Measurements from ENCODE around the gene ATG13.

ATG13 gene

DNA sequence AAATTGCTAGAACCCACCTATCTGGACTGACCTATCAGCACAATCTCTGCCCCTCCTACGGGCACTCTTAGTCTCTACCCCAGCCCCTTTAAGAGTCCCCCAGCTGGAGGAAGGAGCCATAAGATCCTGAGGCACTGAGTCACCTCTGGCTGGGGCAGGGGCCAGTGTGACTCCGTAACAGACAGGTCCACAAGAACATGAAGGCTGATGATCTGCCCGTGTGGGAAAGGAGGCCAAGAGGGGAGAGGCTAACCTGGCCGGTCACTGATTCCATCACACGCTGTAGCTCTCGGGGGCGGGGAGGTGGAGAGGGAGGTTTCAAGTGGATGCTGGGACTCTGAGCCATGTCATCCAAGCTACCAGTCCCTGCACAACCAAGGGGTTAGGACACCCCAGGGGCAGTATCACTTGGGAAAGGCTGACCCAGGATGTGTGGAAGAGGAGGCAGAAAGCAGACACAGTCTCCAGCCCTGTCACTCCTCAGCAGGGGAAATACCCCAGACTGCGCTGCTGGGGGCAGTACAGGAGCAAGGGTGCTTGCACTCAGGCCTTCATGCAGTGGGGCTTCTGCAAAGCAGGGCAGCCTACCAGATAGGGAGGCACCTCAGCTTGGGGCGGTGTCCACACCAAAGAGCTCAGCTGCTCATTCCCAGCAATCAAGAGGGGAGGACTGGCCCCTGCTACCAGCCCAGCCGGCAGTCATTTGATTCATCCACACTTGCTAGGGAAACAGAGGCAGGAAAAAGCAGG is 60.8 kb downstream of the ATG13 start:
- TF ChIP-seq, protein P1, sequence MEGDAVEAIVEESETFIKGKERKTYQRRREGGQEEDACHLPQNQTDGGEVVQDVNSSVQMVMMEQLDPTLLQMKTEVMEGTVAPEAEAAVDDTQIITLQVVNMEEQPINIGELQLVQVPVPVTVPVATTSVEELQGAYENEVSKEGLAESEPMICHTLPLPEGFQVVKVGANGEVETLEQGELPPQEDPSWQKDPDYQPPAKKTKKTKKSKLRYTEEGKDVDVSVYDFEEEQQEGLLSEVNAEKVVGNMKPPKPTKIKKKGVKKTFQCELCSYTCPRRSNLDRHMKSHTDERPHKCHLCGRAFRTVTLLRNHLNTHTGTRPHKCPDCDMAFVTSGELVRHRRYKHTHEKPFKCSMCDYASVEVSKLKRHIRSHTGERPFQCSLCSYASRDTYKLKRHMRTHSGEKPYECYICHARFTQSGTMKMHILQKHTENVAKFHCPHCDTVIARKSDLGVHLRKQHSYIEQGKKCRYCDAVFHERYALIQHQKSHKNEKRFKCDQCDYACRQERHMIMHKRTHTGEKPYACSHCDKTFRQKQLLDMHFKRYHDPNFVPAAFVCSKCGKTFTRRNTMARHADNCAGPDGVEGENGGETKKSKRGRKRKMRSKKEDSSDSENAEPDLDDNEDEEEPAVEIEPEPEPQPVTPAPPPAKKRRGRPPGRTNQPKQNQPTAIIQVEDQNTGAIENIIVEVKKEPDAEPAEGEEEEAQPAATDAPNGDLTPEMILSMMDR (IDR thresholded peaks at IDR 0.05; ENCODE audit: low read depth, low read length, missing control alignments), result peak; percentile 34
- no peak overlapping the region for H3K27ac ChIP-seq
- in situ Hi-C loops (cut with HindIII; ENCODE audit: low pct_ligation_motif_present, low sequenced_read_pairs), result no loop called here
- peaks cover 61% of the 10 kb centered on the region for H3K36me3 ChIP-seq (replicated peaks)
- no peak overlapping the region for H3K4me3 ChIP-seq (ENCODE audit: low read depth, low read length)
- no peak for DNase-seq
- H3K27me3 ChIP-seq (replicated peaks), result no peaks in the 10 kb centered on the region

DNA sequence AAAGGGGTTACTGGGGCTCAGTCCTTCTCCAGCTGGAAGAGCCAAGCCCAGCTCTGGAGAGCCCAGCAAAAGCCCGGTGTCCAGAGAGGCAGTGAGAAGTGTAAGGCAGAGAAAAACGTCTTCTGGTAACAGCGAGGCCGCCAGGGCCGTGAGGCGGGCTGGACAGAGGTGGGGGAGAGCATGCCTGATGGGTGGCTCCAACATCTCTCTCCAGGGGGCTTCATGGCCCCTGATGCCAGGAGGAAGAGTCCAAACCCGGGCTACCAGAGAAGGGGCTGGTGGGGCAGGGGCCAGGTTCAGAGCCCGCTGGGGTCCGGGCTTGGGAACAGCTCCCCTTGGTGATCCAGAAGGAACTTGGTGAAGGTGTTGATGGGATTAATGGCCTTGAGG is 61.4 kb downstream of the ATG13 start:
- H3K4me3 ChIP-seq (ENCODE audit: low read depth, low read length), result no peak overlapping the region

DNA sequence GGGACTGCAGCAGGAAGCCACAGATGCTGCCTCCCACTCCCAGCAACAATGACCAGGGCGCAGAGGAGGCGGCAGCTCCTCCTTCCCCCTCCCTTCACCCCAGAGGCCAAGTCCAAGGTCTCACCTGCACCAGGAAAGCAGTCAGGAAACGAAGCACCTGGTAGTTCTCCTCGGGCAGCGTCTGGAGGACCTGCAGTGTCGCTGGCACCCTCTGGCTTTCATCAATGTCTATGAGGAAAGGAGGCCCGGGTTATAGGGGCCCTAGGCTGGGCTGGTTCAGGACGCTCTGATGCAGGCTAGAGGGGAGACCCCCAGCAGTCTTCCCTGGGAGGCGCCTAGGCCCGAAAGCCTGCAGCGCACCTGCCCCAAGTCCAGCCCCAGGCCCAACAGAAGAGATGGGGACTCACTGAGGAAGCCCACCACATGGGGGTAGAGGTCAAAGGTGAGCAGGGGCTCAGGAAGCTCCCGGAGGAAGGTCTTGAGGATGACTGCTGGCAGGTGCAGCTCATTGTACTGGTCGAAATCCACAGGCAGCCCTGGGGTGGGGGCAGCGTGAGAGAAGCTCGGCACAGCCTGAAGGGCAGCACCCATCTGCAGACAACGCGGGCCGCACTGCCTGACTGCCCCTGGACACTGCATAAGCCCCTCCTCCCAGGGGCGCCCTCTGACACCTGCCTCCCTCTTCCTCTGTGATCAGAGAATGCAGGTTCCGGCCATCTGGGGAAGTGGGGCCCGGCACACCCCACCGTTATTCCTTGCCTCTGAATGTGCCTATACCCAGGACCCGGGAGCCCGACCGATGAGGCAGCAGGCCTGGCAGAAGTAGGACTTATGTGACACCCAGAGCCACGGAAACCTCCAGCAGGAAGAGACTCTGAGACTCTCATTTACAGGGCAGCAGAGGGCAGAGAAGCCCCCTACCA is 62.1 kb downstream of the ATG13 start:
- TF ChIP-seq, protein P1 (IDR thresholded peaks at IDR 0.05; ENCODE audit: low read depth, low read length, missing control alignments), result no peak
- no peak for DNase-seq
- Histone ChIP-seq H3K36me3 (replicated peaks) (peaks cover 52% of the 10 kb centered on the region), H3K27ac (no peak overlapping the region), H3K4me3 (ENCODE audit: low read depth, low read length) (no peak overlapping the region), H3K27me3 (replicated peaks) (no peaks in the 10 kb centered on the region)
- in situ Hi-C loops (cut with HindIII; ENCODE audit: low pct_ligation_motif_present, low sequenced_read_pairs), result no loop called here

More for the DNA sequence above, 61.4 kb downstream of the ATG13 start:
- TF ChIP-seq, protein P1 (IDR thresholded peaks at IDR 0.05; ENCODE audit: low read depth, low read length, missing control alignments), result no peak
- Histone ChIP-seq H3K36me3 (replicated peaks) (peaks cover 56% of the 10 kb centered on the region), H3K27ac (no peak overlapping the region), H3K27me3 (replicated peaks) (no peaks in the 10 kb centered on the region)
- in situ Hi-C loops (cut with HindIII; ENCODE audit: low pct_ligation_motif_present, low sequenced_read_pairs), result no loop called here
- DNase-seq, result no peak

DNA sequence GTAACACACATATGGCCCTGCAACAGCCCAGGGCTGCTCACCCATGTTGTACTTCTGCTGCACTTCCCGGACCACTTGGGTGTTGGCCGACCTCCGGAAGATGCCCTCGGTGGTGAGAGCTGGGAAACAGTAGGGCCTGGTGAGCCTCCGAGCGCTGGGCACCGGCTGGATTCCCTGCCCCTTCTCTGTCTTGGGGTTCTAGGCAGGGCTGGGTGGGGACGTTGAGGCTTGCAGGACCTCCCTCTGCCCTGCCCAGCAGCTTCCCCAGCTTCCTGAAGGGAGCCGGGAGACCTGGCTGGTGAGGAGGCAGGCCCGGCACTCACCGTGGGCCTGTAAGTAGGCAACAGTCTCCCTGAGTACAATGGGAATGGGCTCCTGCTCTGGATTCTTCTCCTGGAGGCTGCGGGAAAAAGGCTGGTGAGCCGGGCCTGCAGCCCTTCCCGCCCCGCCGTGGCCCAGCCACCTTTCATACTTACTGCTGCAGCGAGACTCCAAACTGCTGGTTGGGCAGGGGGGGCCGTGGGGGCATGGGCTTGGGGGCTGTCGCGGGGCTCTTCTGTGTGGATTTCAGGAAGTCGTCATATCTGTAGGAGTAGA is 62.9 kb downstream of the ATG13 start:
- in situ Hi-C loops (cut with HindIII; ENCODE audit: low pct_ligation_motif_present, low sequenced_read_pairs), result no loop called here
- H3K27ac ChIP-seq, result no peak overlapping the region
- H3K36me3 ChIP-seq (replicated peaks), result peaks cover 52% of the 10 kb centered on the region

DNA sequence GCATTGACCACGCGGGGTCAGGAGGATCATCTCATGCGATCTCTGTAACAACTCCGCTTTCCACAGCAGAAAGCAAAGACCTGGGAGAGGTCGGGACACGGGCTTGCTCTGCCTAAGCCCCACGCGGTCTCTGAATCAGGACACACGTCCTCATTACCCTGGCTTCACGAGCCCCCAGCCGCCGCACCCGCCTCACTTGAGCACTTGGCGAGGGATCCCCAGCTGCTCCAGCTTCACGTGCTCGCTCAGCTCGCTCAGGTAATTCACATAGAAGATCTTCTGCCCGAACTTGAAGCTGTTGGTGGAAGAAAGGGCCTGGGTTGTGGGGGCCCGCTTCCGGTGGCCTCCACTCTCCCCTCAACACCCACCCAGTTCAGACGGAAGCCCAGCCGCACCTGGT is 63.5 kb downstream of the ATG13 start:
- Histone ChIP-seq H3K4me3 (ENCODE audit: low read depth, low read length) (no peak overlapping the region), H3K27me3 (replicated peaks) (no peaks in the 10 kb centered on the region), H3K36me3 (replicated peaks) (peaks cover 52% of the 10 kb centered on the region), H3K27ac (no peak overlapping the region)
- no peak for DNase-seq
- TF ChIP-seq, protein P1 (IDR thresholded peaks at IDR 0.05; ENCODE audit: low read depth, low read length, missing control alignments), result no peak
- in situ Hi-C loops (cut with HindIII; ENCODE audit: low pct_ligation_motif_present, low sequenced_read_pairs), result no loop called here

More for the DNA sequence above, 62.9 kb downstream of the ATG13 start:
- DNase-seq, result no peak
- TF ChIP-seq, protein P1 (IDR thresholded peaks at IDR 0.05; ENCODE audit: low read depth, low read length, missing control alignments), result no peak
- Histone ChIP-seq H3K27me3 (replicated peaks) (no peaks in the 10 kb centered on the region), H3K4me3 (ENCODE audit: low read depth, low read length) (no peak overlapping the region)

Data from brain microvascular endothelial cell (primary cell).